BLaER1 treated with 17β-estradiol and CSF1 and Interleukin-3, amounts not matched to agents 10 nM and 100 nM (cell line): ENCODE data around the gene MYO5C.

ENCODE experiments used
- H3K27ac ChIP-seq, 11 experiments: shearing (Covaris generic); formaldehyde crosslinking; 2 replicates each; pipeline ENCODE4 v1.8.1; 2022
- H3K27me3 ChIP-seq, 11 experiments: shearing (Covaris generic); formaldehyde crosslinking; 2 replicates each; pipeline ENCODE4 v1.8.1; 2022
- H3K36me3 ChIP-seq, 11 experiments: shearing (Covaris generic); formaldehyde crosslinking; 2 replicates each; pipeline ENCODE4 v1.8.1; 2022
- H3K4me1 ChIP-seq, 10 experiments: shearing (Covaris generic); formaldehyde crosslinking; 2 replicates each; pipeline ENCODE4 v1.8.1; 2022
- H3K4me2 ChIP-seq, 11 experiments: shearing (Covaris generic); formaldehyde crosslinking; 2 replicates each; pipeline ENCODE4 v1.8.1; 2022
- H3K4me3 ChIP-seq, 10 experiments: shearing (Covaris generic); formaldehyde crosslinking; 2 replicates each; pipeline ENCODE4 v1.8.1; 2022
- H3K9ac ChIP-seq, 11 experiments: shearing (Covaris generic); formaldehyde crosslinking; 2 replicates each; pipeline ENCODE4 v1.8.1; 2022
- H3K9me3 ChIP-seq, 11 experiments: shearing (Covaris generic); formaldehyde crosslinking; replicated peaks in 1 of 11; 2 replicates each; pipeline ENCODE4 v1.8.1; 2022
- H4K20me1 ChIP-seq, 11 experiments: shearing (Covaris generic); formaldehyde crosslinking; 2 replicates each; pipeline ENCODE4 v1.8.1; 2022
- Cebpa-rat ChIP-seq, 11 experiments: shearing (Covaris generic); IDR thresholded peaks; 2 replicates each; pipeline ENCODE4 v1.8.1; 2022

The MYO5C gene

GRCh38 chr15:52225230-52225629, 70.4 kb downstream of the MYO5C start:
- Histone ChIP-seq H3K27ac (no peak overlapping the region), H3K4me2 (no peak overlapping the region), H3K27me3 (no peaks in the 10 kb centered on the region), H3K4me3 (no peak overlapping the region), H3K9ac (no peak overlapping the region), H4K20me1 (no peaks in the 10 kb centered on the region), H3K4me1 (peaks cover 10 to 40% (median 37%) of the 10 kb centered on the region in 10 experiments; a peak in 19 of 20 replicates), H3K9me3 (no peaks in the 10 kb centered on the region), H3K36me3 (peaks cover 0 to 42% (median 10%) of the 10 kb centered on the region in 11 experiments; a peak in 12 of 22 replicates)
- no peak for TF ChIP-seq Cebpa-rat (IDR thresholded peaks at IDR 0.05)

- no peaks in the 10 kb centered on the region for H4K20me1 ChIP-seq
- H3K9me3 ChIP-seq = no peaks in the 10 kb centered on the region
- no peak overlapping the region for H3K4me2 ChIP-seq
- peaks cover 0 to 52% (median 15%) of the 10 kb centered on the region in 11 experiments; a peak in 13 of 22 replicates for H3K36me3 ChIP-seq
- no peak overlapping the region for H3K9ac ChIP-seq
- no peak overlapping the region for H3K27ac ChIP-seq
- peaks cover 3 to 30% (median 27%) of the 10 kb centered on the region in 10 experiments; a peak in 17 of 20 replicates for H3K4me1 ChIP-seq
- TF ChIP-seq Cebpa-rat (IDR thresholded peaks at IDR 0.05) = no peak
- H3K27me3 ChIP-seq = no peaks in the 10 kb centered on the region
- H3K4me3 ChIP-seq = no peak overlapping the region
Observed at GRCh38 chr15:52224211-52224610, 71.4 kb downstream of the MYO5C start.

GRCh38 chr15:52221730-52222129, 73.9 kb downstream of the MYO5C start:
- TF ChIP-seq Cebpa-rat (IDR thresholded peaks at IDR 0.05) = no peak
- H3K9me3 ChIP-seq = no peaks in the 10 kb centered on the region
- H3K27ac ChIP-seq = peak overlapping the region in 6 of 11 experiments; percentile 10 to 65 (median 36); a peak in 7 of 22 replicates
- no peak overlapping the region for H3K9ac ChIP-seq
- peaks cover 0 to 27% (median 22%) of the 10 kb centered on the region in 10 experiments; a peak in 16 of 20 replicates for H3K4me1 ChIP-seq
- H3K4me2 ChIP-seq = peak overlapping the region in 10 of 11 experiments; percentile 18 to 70 (median 54); a peak in 18 of 22 replicates
- H3K4me3 ChIP-seq = no peak overlapping the region
- peaks cover 0 to 76% (median 31%) of the 10 kb centered on the region in 11 experiments; a peak in 14 of 22 replicates for H3K36me3 ChIP-seq
- H3K27me3 ChIP-seq = no peaks in the 10 kb centered on the region
- no peaks in the 10 kb centered on the region for H4K20me1 ChIP-seq

GRCh38 chr15:52220937-52221660, 74.5 kb downstream of the MYO5C start:
- no peak overlapping the region for H3K4me3 ChIP-seq
- H3K4me1 ChIP-seq = peaks cover 0 to 27% (median 22%) of the 10 kb centered on the region in 10 experiments; a peak in 16 of 20 replicates
- TF ChIP-seq Cebpa-rat (IDR thresholded peaks at IDR 0.05) = no peak
- no peaks in the 10 kb centered on the region for H3K9me3 ChIP-seq
- peak overlapping the region in 8 of 11 experiments; percentile 10 to 65 (median 46); a peak in 12 of 22 replicates for H3K27ac ChIP-seq
- H3K36me3 ChIP-seq = peaks cover 0 to 81% (median 36%) of the 10 kb centered on the region in 11 experiments; a peak in 14 of 22 replicates
- no peaks in the 10 kb centered on the region for H4K20me1 ChIP-seq
- H3K9ac ChIP-seq = peak overlapping the region in 6 of 11 experiments; percentile 11 to 60 (median 25); a peak in 7 of 22 replicates
- peak overlapping the region in 10 of 11 experiments; percentile 18 to 70 (median 54); a peak in 19 of 22 replicates for H3K4me2 ChIP-seq
- H3K27me3 ChIP-seq = no peaks in the 10 kb centered on the region

GRCh38 chr15:52220251-52220650, 75.4 kb downstream of the MYO5C start:
- Histone ChIP-seq H3K4me1 (peaks cover 0 to 27% (median 22%) of the 10 kb centered on the region in 10 experiments; a peak in 16 of 20 replicates), H3K27ac (peak overlapping the region in 1 of 11 experiments; percentile 61; a peak in 1 of 22 replicates), H3K36me3 (peaks cover 0 to 83% (median 36%) of the 10 kb centered on the region in 11 experiments; a peak in 14 of 22 replicates), H3K27me3 (no peaks in the 10 kb centered on the region), H4K20me1 (no peaks in the 10 kb centered on the region), H3K9me3 (no peaks in the 10 kb centered on the region), H3K4me3 (no peak overlapping the region), H3K9ac (no peak overlapping the region), H3K4me2 (peak overlapping the region in 5 of 11 experiments; percentile 50 to 70 (median 60); a peak in 7 of 22 replicates)
- no peak for TF ChIP-seq Cebpa-rat (IDR thresholded peaks at IDR 0.05)

GRCh38 chr15:52218816-52219215, 76.8 kb downstream of the MYO5C start:
- no peak overlapping the region for H3K9ac ChIP-seq
- H3K4me2 ChIP-seq = no peak overlapping the region
- peaks cover 0 to 78% (median 33%) of the 10 kb centered on the region in 11 experiments; a peak in 14 of 22 replicates for H3K36me3 ChIP-seq
- no peak overlapping the region for H3K4me3 ChIP-seq
- H3K27ac ChIP-seq = no peak overlapping the region
- H3K9me3 ChIP-seq = no peaks in the 10 kb centered on the region
- no peak for TF ChIP-seq Cebpa-rat (IDR thresholded peaks at IDR 0.05)
- no peaks in the 10 kb centered on the region for H3K27me3 ChIP-seq
- no peaks in the 10 kb centered on the region for H4K20me1 ChIP-seq
- peaks cover 0 to 27% (median 22%) of the 10 kb centered on the region in 10 experiments; a peak in 16 of 20 replicates for H3K4me1 ChIP-seq

- Histone ChIP-seq H3K4me2 (no peak overlapping the region; a peak in 1 of 22 replicates), H4K20me1 (no peaks in the 10 kb centered on the region), H3K27me3 (no peaks in the 10 kb centered on the region), H3K9me3 (no peaks in the 10 kb centered on the region), H3K9ac (no peak overlapping the region), H3K36me3 (peaks cover 0 to 80% (median 38%) of the 10 kb centered on the region in 11 experiments; a peak in 14 of 22 replicates), H3K4me1 (peaks cover 0 to 27% (median 22%) of the 10 kb centered on the region in 10 experiments; a peak in 16 of 20 replicates), H3K27ac (no peak overlapping the region), H3K4me3 (no peak overlapping the region)
- no peak for TF ChIP-seq Cebpa-rat (IDR thresholded peaks at IDR 0.05)
Observed at GRCh38 chr15:52218371-52218770, 77.2 kb downstream of the MYO5C start.

GRCh38 chr15:52217186-52217585, 78.4 kb downstream of the MYO5C start:
- no peak overlapping the region for H3K4me3 ChIP-seq
- H4K20me1 ChIP-seq = no peaks in the 10 kb centered on the region
- no peak overlapping the region for H3K27ac ChIP-seq
- H3K4me1 ChIP-seq = peaks cover 0 to 25% (median 17%) of the 10 kb centered on the region in 10 experiments; a peak in 16 of 20 replicates
- no peaks in the 10 kb centered on the region for H3K27me3 ChIP-seq
- H3K4me2 ChIP-seq = no peak overlapping the region
- TF ChIP-seq Cebpa-rat (IDR thresholded peaks at IDR 0.05) = no peak
- no peak overlapping the region for H3K9ac ChIP-seq
- no peaks in the 10 kb centered on the region for H3K9me3 ChIP-seq
- H3K36me3 ChIP-seq = peaks cover 0 to 83% (median 49%) of the 10 kb centered on the region in 11 experiments; a peak in 15 of 22 replicates

GRCh38 chr15:52214553-52214952, 81.1 kb downstream of the MYO5C start:
- Histone ChIP-seq H3K4me3 (no peak overlapping the region), H3K36me3 (peaks cover 0 to 93% (median 62%) of the 10 kb centered on the region in 11 experiments; a peak in 15 of 22 replicates), H3K27ac (no peak overlapping the region), H3K9me3 (no peaks in the 10 kb centered on the region), H4K20me1 (no peaks in the 10 kb centered on the region), H3K4me2 (no peak overlapping the region), H3K4me1 (peaks cover 0 to 7% (median 0%) of the 10 kb centered on the region in 10 experiments; a peak in 5 of 20 replicates), H3K27me3 (no peaks in the 10 kb centered on the region), H3K9ac (no peak overlapping the region)
- no peak for TF ChIP-seq Cebpa-rat (IDR thresholded peaks at IDR 0.05)
